OCI-LY3 (cell line): ENCODE measurements around the gene NAA60.

ENCODE experiments used
- EZH2phosphoT487 ChIP-seq: fragments of 200-600 bp; shearing (Covaris generic); IDR thresholded peaks from 2 replicates; pipeline ENCODE4 v1.6.1; 2018; ENCODE audit warnings: antibody characterized with exemption, mixed run types, low read depth
- TF ChIP-seq, protein P1 (sequence below): fragments of 200-600, 300-600 bp; sonication (generic); IDR thresholded peaks from 2 replicates; pipeline ENCODE4 v1.5.1; 2014; ENCODE audit warnings: antibody characterized with exemption, low read length, low read depth

- TF ChIP-seq, protein P1, sequence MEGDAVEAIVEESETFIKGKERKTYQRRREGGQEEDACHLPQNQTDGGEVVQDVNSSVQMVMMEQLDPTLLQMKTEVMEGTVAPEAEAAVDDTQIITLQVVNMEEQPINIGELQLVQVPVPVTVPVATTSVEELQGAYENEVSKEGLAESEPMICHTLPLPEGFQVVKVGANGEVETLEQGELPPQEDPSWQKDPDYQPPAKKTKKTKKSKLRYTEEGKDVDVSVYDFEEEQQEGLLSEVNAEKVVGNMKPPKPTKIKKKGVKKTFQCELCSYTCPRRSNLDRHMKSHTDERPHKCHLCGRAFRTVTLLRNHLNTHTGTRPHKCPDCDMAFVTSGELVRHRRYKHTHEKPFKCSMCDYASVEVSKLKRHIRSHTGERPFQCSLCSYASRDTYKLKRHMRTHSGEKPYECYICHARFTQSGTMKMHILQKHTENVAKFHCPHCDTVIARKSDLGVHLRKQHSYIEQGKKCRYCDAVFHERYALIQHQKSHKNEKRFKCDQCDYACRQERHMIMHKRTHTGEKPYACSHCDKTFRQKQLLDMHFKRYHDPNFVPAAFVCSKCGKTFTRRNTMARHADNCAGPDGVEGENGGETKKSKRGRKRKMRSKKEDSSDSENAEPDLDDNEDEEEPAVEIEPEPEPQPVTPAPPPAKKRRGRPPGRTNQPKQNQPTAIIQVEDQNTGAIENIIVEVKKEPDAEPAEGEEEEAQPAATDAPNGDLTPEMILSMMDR: no peak
- TF ChIP-seq EZH2phosphoT487: no peak
Measured at GRCh38 chr16:3467921-3468320, 24.4 kb downstream of the NAA60 start.
